Thymus (tissue), 11 donors: ENCODE data around the gene ABLIM1. TPM values are rescaled to one million over a fixed set of nuclear protein-coding genes. Genes with fewer than 3 reads are reported as not detected.

Experiments used
- DNase-seq, 9 donors: peaks; one replicate each; pipeline ENCODE4 v3.0.0-alpha.2; 2013; ENCODE audit warnings: low spot score in 9 of 9, low read depth in 6 of 9, missing footprints in 1 of 9
- H3K27ac ChIP-seq, 2 donors: one replicate each; pipeline ENCODE4 v1.5.1; 2013; ENCODE audit warnings: control low read depth in 1 of 2, low read depth in 1 of 2, low read length in 1 of 2, mild to moderate bottlenecking in 1 of 2, moderate library complexity in 1 of 2
- H3K27me3 ChIP-seq, 2 donors: one replicate each; pipeline ENCODE4 v1.5.1; 2013; ENCODE audit warnings: low read length in 1 of 2; ENCODE audit not compliant: control insufficient read depth in 2 of 2, insufficient read depth in 1 of 2
- H3K36me3 ChIP-seq, 2 donors: one replicate each; pipeline ENCODE4 v1.5.1; 2013; ENCODE audit warnings: low read length in 1 of 2, mild to moderate bottlenecking in 1 of 2, moderate library complexity in 1 of 2; ENCODE audit not compliant: control insufficient read depth in 2 of 2, insufficient read depth in 2 of 2
- H3K4me1 ChIP-seq, 2 donors: one replicate each; pipeline ENCODE4 v1.5.1; 2013; ENCODE audit warnings: low read length in 2 of 2; ENCODE audit not compliant: control insufficient read depth in 2 of 2, insufficient read depth in 2 of 2
- H3K4me3 ChIP-seq, 2 donors: one replicate each; pipeline ENCODE4 v1.5.1; 2013; ENCODE audit warnings: low read length in 2 of 2, control low read depth in 1 of 2, mild to moderate bottlenecking in 1 of 2
- H3K9me3 ChIP-seq, 2 donors: one replicate each; pipeline ENCODE4 v1.5.1; 2013; ENCODE audit warnings: low read length in 1 of 2, mild to moderate bottlenecking in 1 of 2; ENCODE audit not compliant: control insufficient read depth in 2 of 2, insufficient read depth in 1 of 2
- WGBS: extraction: QIAGEN DNeasy Blood & Tissue Kit; methylation state at CpG from one replicate; pipeline ENCODE4 v1.1.7; 2013; 5-methylcytosine and 5-hydroxymethylcytosine counted together
- polyA plus RNA-seq: library from polyadenylated mRNA; stranded (reverse); fragments of 200-250 nt; gene quantifications from one replicate; pipeline ENCODE4 v1.2.3, GENCODE V29; 2013
- total RNA-seq: library from RNA; stranded (reverse); fragments of 120-200 nt; gene quantifications from one replicate; pipeline ENCODE4 v1.2.4, GENCODE V29; 2013
- donor health status: healthy.

Gene ABLIM1
- total and polyA plus RNA-seq, 2 donors: 43.3 to 49.1 TPM

DNA sequence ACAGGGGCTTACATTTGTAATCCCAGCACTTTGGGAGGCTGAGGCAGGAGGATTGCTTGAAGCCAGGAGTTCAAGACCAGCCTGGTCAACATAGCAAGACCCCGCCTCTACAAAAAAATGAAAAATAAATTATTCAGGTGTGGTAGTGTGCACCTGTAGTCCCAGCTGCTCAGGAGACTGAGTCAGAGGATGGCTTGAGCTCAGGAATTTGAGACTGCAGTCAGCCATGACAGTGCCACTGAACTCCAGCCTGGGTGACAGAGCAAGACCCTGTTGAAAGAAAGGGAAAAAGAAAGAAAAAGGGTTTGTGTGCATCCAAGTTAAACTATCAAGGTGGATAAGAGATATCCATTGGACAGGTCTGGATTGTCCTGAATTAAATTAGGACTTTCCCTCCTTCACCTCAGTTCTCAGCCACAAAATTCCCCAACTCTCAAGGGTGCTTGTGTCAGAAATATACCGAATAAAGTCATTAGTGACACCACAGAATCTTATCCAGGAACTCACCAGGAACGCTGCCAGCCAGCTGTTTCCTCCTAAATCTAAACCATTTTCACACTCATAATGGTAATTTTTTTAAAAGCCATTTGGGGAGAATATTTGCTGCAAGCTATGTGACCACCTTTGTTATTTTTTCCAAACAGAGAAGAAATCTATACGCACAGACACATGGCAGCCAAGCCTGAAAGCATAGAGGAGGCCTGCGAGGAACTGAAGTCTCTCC, 265.8 kb downstream of the ABLIM1 start:
- Histone ChIP-seq H3K27ac (peak overlapping the region in 1 of 2 donors; percentile 32), H3K4me1 (peaks cover 0 to 16% of the 10 kb centered on the region in 2 donors), H3K9me3 (no peaks in the 10 kb centered on the region), H3K4me3 (no peak overlapping the region), H3K27me3 (no peaks in the 10 kb centered on the region), H3K36me3 (no peaks in the 10 kb centered on the region)
- no peak for DNase-seq
- WGBS: 42% methylated on average over 5 of the region's 5 CpGs

DNA sequence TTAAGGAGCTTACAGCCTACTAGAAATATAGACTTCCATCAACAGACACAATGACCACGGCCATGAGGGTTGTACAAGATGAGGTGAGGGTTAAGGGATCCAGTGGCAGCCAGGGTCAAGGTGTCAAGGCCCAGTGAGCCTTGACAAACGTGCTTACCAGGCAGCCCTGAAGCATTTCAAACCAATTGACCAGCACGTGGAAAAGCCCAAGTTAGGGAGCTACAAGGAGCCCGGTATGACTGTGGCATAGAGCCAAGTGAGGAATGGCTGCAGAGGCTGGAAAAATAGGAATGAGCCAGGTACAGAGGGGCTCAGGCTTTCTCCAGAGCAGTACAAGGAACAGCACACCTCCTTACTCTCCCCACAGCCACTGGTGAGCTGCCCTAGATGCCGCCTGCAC, 266.5 kb downstream of the ABLIM1 start:
- Histone ChIP-seq H3K36me3 (no peaks in the 10 kb centered on the region), H3K27me3 (no peaks in the 10 kb centered on the region), H3K4me3 (no peak overlapping the region), H3K9me3 (no peaks in the 10 kb centered on the region), H3K4me1 (peaks cover 0 to 16% of the 10 kb centered on the region in 2 donors), H3K27ac (no peak overlapping the region)
- WGBS: 84% methylated on average over 5 of the region's 5 CpGs
- no peak for DNase-seq

DNA sequence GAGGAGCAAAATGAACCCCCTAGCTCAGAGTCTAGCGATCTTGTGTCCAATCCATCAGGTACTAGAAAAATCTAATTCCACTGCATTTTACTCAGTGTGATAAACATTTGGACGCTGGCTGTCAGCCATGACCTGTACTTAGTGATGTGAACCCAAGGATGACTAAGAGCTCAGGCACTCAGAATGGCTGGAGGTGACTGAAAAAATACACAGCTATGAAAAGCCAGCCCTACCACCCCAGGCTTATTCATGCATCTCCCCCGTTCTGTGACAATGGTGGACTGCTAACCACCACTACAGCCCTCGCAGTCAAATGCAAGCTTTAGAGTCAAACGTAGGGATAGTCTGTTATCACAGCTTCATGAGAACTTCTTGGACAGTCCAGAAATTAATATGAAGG, 268.6 kb downstream of the ABLIM1 start:
- 87% methylated on average over 5 of the region's 5 CpGs for WGBS
- Histone ChIP-seq H3K27ac (no peak overlapping the region), H3K4me1 (peaks cover 0 to 12% of the 10 kb centered on the region in 2 donors), H3K9me3 (no peaks in the 10 kb centered on the region), H3K4me3 (no peak overlapping the region), H3K36me3 (no peaks in the 10 kb centered on the region), H3K27me3 (no peaks in the 10 kb centered on the region)
- no peak for DNase-seq

DNA sequence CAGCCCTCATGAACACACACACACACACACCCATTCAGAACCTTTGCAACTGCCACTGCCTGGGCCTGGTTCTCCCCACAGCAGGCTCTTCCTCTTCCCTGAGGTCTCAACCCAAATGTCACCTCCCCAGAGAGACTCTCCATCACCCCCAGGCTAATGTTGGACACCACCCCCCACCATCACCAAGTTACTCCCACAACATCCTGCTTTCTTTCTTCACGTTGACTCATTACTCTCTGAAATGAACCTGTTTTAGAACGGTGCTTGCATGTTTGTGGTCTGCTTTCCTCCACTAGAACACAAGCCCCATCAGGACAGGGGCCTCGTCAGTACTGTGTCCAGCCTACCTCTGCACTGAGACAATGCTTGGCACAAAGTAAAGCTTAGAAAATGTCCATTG, 269.8 kb downstream of the ABLIM1 start:
- 58% methylated on average over 3 of the region's 3 CpGs for WGBS
- no peak for DNase-seq
- Histone ChIP-seq H3K36me3 (no peaks in the 10 kb centered on the region), H3K9me3 (no peaks in the 10 kb centered on the region), H3K4me3 (no peak overlapping the region), H3K27me3 (no peaks in the 10 kb centered on the region), H3K4me1 (peaks cover 0 to 5% of the 10 kb centered on the region in 2 donors), H3K27ac (no peak overlapping the region)

GRCh38 chr10:114387784-114388183, 270.3 kb downstream of the ABLIM1 start:
- WGBS: 96% methylated on average over 4 of the region's 4 CpGs
- no peak overlapping the region for H3K27ac ChIP-seq

GRCh38 chr10:114386452-114386851, 271.6 kb downstream of the ABLIM1 start:
- Histone ChIP-seq H3K27me3 (no peaks in the 10 kb centered on the region), H3K27ac (no peak overlapping the region), H3K36me3 (no peaks in the 10 kb centered on the region), H3K4me1 (no peaks in the 10 kb centered on the region), H3K4me3 (no peak overlapping the region), H3K9me3 (no peaks in the 10 kb centered on the region)
- DNase-seq: no peak
- WGBS: 91% methylated on average over 6 of the region's 6 CpGs

More at GRCh38 chr10:114387784-114388183, 270.3 kb downstream of the ABLIM1 start:
- Histone ChIP-seq H3K36me3 (no peaks in the 10 kb centered on the region), H3K4me1 (no peaks in the 10 kb centered on the region), H3K9me3 (no peaks in the 10 kb centered on the region), H3K4me3 (no peak overlapping the region), H3K27me3 (no peaks in the 10 kb centered on the region)
- DNase-seq: no peak

GRCh38 chr10:114385557-114385956, 272.5 kb downstream of the ABLIM1 start:
- no peaks in the 10 kb centered on the region for H3K4me1 ChIP-seq
- H3K27me3 ChIP-seq: no peaks in the 10 kb centered on the region
- H3K9me3 ChIP-seq: no peaks in the 10 kb centered on the region
- no peak overlapping the region for H3K4me3 ChIP-seq
- WGBS: 96% methylated on average over 3 of the region's 3 CpGs
- no peaks in the 10 kb centered on the region for H3K36me3 ChIP-seq
- H3K27ac ChIP-seq: no peak overlapping the region
- no peak for DNase-seq

- no peak for DNase-seq
- Histone ChIP-seq H3K9me3 (no peaks in the 10 kb centered on the region), H3K27ac (no peak overlapping the region), H3K4me3 (no peak overlapping the region), H3K4me1 (no peaks in the 10 kb centered on the region), H3K27me3 (no peaks in the 10 kb centered on the region), H3K36me3 (no peaks in the 10 kb centered on the region)
- WGBS: 92% methylated on average over 5 of the region's 5 CpGs
Measured at GRCh38 chr10:114384601-114385000, 273.5 kb downstream of the ABLIM1 start.

DNA sequence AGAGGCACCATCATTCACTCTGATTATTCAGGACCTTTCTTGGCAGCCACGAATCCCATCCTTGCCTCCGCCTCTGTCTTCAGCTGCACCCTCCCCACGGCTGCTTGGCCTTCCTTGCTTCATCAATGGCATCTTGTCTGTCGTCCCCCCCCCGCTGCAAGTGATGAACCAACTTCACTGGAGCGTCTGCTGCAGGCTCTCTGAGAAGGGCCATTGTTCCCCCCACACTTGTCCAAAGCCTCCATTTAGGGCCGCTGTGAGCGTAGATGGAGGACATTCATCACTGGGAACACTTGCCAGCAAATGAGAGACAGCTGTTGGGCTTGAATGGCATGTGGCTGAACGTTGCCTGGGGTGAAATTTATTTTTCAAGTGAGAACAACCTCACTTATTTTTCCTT, 273.9 kb downstream of the ABLIM1 start:
- no peak overlapping the region for H3K4me3 ChIP-seq
- H3K36me3 ChIP-seq: no peaks in the 10 kb centered on the region
- DNase-seq: no peak
- WGBS: 97% methylated on average over 9 of the region's 9 CpGs
- no peaks in the 10 kb centered on the region for H3K9me3 ChIP-seq
- no peaks in the 10 kb centered on the region for H3K27me3 ChIP-seq
- H3K27ac ChIP-seq: no peak overlapping the region
- no peaks in the 10 kb centered on the region for H3K4me1 ChIP-seq
